ENCODE measurements around the gene GRK5. TPM values are rescaled to one million over a fixed set of nuclear protein-coding genes. Genes with fewer than 3 reads are reported as not detected.
"Not testable (repeated sequence)": the region's sequence is repeated elsewhere in the genome, so short reads cannot be mapped to it uniquely, and the experiment has no call there.

The GRK5 gene
- total RNA-seq, 1 donor: 16.0 TPM

DNA sequence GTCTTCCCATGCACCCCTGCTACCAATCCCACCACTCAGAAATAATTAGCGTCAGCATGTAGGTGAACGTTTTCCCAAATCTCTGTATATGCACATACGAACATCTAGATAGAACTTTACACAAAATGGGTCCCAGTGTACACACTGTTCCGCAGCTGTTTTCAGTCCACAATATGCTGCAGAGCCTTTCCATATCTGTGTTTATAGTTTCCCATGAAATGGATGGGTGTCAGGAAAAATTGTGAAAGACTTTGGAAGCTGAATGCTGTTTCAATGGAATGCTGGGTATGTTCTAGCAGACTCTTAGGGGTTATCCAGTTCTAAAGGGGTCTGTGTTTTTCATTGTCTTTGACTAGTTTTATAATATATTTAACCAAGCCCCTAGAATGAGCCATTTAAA lies 13.8 kb downstream of the GRK5 start:
- TF ChIP-seq, protein P1, sequence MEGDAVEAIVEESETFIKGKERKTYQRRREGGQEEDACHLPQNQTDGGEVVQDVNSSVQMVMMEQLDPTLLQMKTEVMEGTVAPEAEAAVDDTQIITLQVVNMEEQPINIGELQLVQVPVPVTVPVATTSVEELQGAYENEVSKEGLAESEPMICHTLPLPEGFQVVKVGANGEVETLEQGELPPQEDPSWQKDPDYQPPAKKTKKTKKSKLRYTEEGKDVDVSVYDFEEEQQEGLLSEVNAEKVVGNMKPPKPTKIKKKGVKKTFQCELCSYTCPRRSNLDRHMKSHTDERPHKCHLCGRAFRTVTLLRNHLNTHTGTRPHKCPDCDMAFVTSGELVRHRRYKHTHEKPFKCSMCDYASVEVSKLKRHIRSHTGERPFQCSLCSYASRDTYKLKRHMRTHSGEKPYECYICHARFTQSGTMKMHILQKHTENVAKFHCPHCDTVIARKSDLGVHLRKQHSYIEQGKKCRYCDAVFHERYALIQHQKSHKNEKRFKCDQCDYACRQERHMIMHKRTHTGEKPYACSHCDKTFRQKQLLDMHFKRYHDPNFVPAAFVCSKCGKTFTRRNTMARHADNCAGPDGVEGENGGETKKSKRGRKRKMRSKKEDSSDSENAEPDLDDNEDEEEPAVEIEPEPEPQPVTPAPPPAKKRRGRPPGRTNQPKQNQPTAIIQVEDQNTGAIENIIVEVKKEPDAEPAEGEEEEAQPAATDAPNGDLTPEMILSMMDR (IDR thresholded peaks at IDR 0.05; ENCODE audit: insufficient read depth, low read depth, low read length): no peak
- H3K4me3 ChIP-seq (ENCODE audit: low read depth, low read length): peak overlapping the region; percentile 4
- peak; percentile 93 for DNase-seq (ENCODE audit: low read depth)

DNA sequence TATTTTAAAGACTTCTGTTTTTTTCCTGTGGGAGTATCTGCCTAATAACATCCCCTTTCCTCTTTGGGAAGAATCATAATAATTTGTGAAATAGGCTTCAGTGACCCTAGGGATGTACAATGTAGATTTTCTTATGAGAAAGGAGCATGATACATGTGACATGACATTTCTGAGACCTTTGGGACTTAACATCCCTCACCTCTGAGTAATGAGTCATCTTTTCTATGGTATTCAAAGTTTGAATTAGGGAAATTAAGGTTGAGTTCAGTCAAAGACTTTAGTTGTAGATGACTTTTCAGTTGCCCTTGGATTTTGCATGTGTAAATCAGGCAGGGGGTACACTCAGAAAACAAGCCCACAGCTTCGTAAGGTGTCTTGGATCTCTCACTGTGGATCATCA lies 14.3 kb downstream of the GRK5 start:
- TF ChIP-seq, protein P1 (IDR thresholded peaks at IDR 0.05; ENCODE audit: insufficient read depth, low read depth, low read length): no peak
- no peak overlapping the region for H3K4me3 ChIP-seq (ENCODE audit: low read depth, low read length)
- peak; percentile 54 for DNase-seq (ENCODE audit: low read depth)

DNA sequence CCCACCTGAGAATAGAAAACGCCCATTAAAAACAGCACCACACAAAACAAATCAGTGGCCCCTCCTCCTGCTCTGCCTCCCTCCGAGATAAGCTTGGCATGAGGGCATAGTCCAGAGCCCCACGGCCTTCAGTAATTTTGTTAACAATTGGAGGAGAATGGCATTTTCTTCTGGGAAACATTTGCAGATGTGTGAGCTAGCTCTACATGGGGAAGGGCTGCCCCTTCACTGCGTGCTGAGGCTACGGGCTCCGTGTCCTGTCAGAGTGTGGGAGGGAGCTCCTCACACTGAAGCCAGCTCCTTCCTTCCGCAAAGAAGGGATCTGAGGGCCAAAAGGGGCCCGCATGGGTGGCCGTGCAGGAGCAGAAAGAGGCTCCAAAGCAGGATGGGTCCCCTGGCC lies 15.2 kb downstream of the GRK5 start:
- DNase-seq (ENCODE audit: low read depth): no peak
- TF ChIP-seq, protein P1 (IDR thresholded peaks at IDR 0.05; ENCODE audit: insufficient read depth, low read depth, low read length): no peak
- H3K4me3 ChIP-seq (ENCODE audit: low read depth, low read length): no peak overlapping the region

DNA sequence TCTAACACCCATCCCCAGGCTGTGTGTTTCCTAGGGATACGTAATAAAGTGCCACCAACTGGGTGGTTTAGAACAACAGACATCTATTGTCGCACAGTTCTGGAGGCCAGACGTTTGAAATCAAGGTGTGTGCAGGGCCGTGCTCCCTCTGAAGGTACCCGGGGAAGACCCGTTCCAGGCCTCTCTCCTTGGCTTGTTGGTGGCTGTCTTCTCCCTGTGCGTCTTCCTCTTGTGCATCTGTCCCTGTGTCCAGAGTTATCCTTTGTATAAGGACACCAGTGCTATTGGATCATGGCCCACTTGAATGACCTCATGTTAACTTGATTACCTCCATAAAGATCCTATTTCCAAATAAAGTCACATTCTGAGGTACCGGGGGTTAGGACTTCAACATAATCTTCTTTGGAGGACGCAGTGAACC lies 15.6 kb downstream of the GRK5 start:
- no peak for DNase-seq (ENCODE audit: low read depth)
- no peak overlapping the region for H3K4me3 ChIP-seq (ENCODE audit: low read depth, low read length)
- TF ChIP-seq, protein P1 (IDR thresholded peaks at IDR 0.05; ENCODE audit: insufficient read depth, low read depth, low read length): no peak

DNA sequence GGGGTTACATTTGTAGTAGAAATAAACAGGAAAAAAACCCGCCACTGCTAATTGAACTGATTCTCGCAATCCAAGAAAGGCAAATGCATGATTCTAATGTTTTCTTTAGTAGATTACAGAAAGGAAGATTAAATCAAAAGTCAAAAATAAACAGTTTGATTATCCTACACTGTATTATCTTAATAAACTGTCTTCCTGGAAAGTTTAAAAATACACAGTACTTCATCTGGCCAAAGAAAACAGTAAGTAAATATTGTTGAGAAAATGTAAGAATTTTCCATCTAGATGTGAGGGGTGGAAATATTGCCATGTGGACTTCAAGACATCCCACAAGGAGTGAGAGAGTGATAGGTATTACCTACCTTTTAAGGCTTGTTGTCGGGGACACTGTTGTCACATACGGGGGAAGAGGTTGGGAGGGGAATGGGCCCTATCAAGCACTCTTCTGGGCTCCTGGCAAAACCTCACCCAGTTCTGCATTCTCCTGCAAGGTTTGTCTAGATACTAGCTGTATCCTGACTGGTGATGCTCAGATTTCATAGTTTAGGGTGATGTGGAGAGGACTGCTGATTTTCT lies 17.8 kb downstream of the GRK5 start:
- no peak overlapping the region for H3K4me3 ChIP-seq (ENCODE audit: low read depth, low read length)
- TF ChIP-seq, protein P1 (IDR thresholded peaks at IDR 0.05; ENCODE audit: insufficient read depth, low read depth, low read length): no peak
- no peak for DNase-seq (ENCODE audit: low read depth)

DNA sequence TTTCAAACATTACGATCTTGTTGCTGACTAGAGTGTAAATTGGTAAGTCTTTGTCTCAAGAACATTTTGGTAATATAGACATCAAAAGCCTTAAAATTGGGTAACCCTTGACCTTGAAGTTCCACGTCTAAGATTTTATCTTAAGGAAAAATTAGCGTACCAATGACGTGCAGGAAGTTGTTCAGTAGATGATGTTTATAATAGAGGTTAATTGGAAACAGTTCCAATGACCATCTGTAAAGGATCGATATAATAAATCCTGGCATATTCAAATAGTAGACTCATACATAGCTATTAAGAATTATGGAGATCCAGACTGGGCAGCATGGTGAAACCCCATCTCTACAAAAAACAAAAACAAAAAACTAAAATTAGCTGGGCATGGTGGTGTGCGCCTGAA lies 20.5 kb downstream of the GRK5 start:
- no peak for DNase-seq (ENCODE audit: low read depth)
- H3K4me3 ChIP-seq (ENCODE audit: low read depth, low read length): no peak overlapping the region
- TF ChIP-seq, protein P1 (IDR thresholded peaks at IDR 0.05; ENCODE audit: insufficient read depth, low read depth, low read length): no peak

DNA sequence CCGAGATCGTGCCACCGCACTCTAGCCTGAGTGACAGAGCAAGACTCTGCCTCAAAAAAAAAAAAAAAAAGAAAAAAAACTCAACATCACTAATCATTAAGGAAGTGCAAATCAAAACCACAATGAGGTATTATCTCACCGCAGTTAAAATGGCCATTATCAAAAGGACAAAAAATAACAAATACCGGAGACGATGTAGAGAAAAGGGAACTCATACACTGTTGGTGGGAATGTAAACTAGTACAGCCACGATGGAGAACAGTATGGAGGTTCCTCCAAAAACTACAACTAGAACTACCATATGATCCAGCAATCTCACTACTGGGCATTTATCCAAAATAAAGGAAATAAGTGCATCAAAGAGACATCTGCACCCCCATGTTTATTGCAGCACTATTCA lies 24.3 kb downstream of the GRK5 start:
- no peak overlapping the region for H3K4me3 ChIP-seq (ENCODE audit: low read depth, low read length)
- TF ChIP-seq, protein P1 (IDR thresholded peaks at IDR 0.05; ENCODE audit: insufficient read depth, low read depth, low read length): no peak
- DNase-seq (ENCODE audit: low read depth): no peak

DNA sequence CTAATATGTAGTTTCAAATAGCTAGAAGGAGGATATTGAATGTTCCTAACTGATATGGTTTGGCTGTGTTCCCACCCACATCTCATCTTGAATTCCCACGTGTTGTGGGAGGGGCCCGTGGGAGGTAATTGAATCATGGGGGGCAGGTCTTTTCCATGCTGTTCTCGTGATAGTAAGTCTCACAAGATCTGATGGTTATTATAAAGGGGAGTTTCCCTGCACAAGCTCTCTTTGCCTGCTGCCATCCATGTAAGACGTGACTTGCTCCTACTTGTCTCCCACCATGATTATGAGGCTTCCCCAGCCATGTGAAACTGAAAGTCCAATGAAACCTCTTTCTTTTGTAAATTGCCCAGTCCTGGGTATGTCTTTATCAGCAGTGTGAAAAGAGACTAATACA lies 25.1 kb downstream of the GRK5 start:
- not testable (repeated sequence) for DNase-seq (ENCODE audit: low read depth); H3K4me3 ChIP-seq (ENCODE audit: low read depth, low read length)

Measured in fibroblast of villous mesenchyme (primary cell).